NAMALWA (cell line): Measurements from ENCODE around the gene RPS6KB1.
A peak's percentile ranks its signal among the peaks of the same experiment; 100 is the strongest.
"Not testable (repeated sequence)": the region's sequence is repeated elsewhere in the genome, so short reads cannot be mapped to it uniquely, and the experiment has no call there.

Experiments
- DNase-seq: peaks from one replicate; pipeline ENCODE4 v3.0.0-alpha.2; 2015; ENCODE audit warnings: low spot score

RPS6KB1 gene

GRCh38 chr17:59872351-59872750 lies 20.6 kb upstream of the RPS6KB1 start:
- DNase-seq, result no peak

GRCh38 chr17:59873414-59873813 lies 19.5 kb upstream of the RPS6KB1 start:
- not testable (repeated sequence) for DNase-seq

GRCh38 chr17:59874376-59874775 lies 18.5 kb upstream of the RPS6KB1 start:
- no peak for DNase-seq

- no peak for DNase-seq
Measured at GRCh38 chr17:59876107-59876506, 16.8 kb upstream of the RPS6KB1 start.

GRCh38 chr17:59877965-59878364 lies 15.0 kb upstream of the RPS6KB1 start:
- no peak for DNase-seq

- no peak for DNase-seq
Measured at GRCh38 chr17:59878624-59879023, 14.3 kb upstream of the RPS6KB1 start.

GRCh38 chr17:59884861-59885260 lies 8.1 kb upstream of the RPS6KB1 start:
- no peak for DNase-seq

- DNase-seq, result no peak
Measured at GRCh38 chr17:59888145-59888750, 4.7 kb upstream of the RPS6KB1 start.

GRCh38 chr17:59890720-59891119 lies 2.2 kb upstream of the RPS6KB1 start:
- DNase-seq, result no peak

- no peak for DNase-seq
Measured at GRCh38 chr17:59892251-59892923, 534 bp upstream of the RPS6KB1 start.

- DNase-seq, result no peak
Measured at GRCh38 chr17:59893676-59894100, 767 bp downstream of the RPS6KB1 start.

GRCh38 chr17:59897090-59897489 lies 4.2 kb downstream of the RPS6KB1 start:
- DNase-seq, result no peak

- DNase-seq, result peak; percentile 81
Measured at GRCh38 chr17:59899099-59899498, 6.2 kb downstream of the RPS6KB1 start.

GRCh38 chr17:59901604-59902003 lies 8.7 kb downstream of the RPS6KB1 start:
- no peak for DNase-seq

- no peak for DNase-seq
Measured at GRCh38 chr17:59903455-59903854, 10.5 kb downstream of the RPS6KB1 start.

GRCh38 chr17:59907467-59907866 lies 14.5 kb downstream of the RPS6KB1 start:
- DNase-seq, result no peak

GRCh38 chr17:59914274-59914854 lies 21.4 kb downstream of the RPS6KB1 start:
- peak; percentile 73 for DNase-seq

GRCh38 chr17:59916446-59916845 lies 23.5 kb downstream of the RPS6KB1 start:
- no peak for DNase-seq

GRCh38 chr17:59920637-59921036 lies 27.7 kb downstream of the RPS6KB1 start:
- not testable (repeated sequence) for DNase-seq

GRCh38 chr17:59930121-59930520 lies 37.2 kb downstream of the RPS6KB1 start:
- not testable (repeated sequence) for DNase-seq

GRCh38 chr17:59930768-59931167 lies 37.8 kb downstream of the RPS6KB1 start:
- DNase-seq, result not testable (repeated sequence)

- DNase-seq, result not testable (repeated sequence)
Measured at GRCh38 chr17:59933317-59933716, 40.4 kb downstream of the RPS6KB1 start.

- DNase-seq, result not testable (repeated sequence)
Measured at GRCh38 chr17:59940697-59941096, 47.8 kb downstream of the RPS6KB1 start.
